Left colon (tissue), 2 donors: ENCODE data around the gene SIK2. TPM values are rescaled to one million over a fixed set of nuclear protein-coding genes. Genes with fewer than 3 reads are reported as not detected.

Experiments
- total RNA-seq, 2 donors: library from RNA; stranded (reverse); fragmentation: NEBNext Ultra II Directional; extraction: Animal tissue kit (Norgen Biotek cat#: 25700); gene quantifications; one replicate each; pipeline ENCODE4 v1.2.1, GENCODE V29; 2021
- donor health status: DM: no; HTN: no; CAD: no.
- donor health status: DM: yes; HTN: yes; CAD: no.

Gene SIK2
- total RNA-seq, 2 donors from 2014 or later, result 22.9 to 23.8 TPM

Other genes with a start within 250 kb of the SIK2 start
- gene POU2AF1, start 223.2 kb upstream of the SIK2 start, total RNA-seq, result 10 to 100 TPM in 1 of 2 donors, 1 to 10 TPM in 1; 3.8 to 10.2 TPM
- not detected for gene BTG4, start 90.1 kb upstream of the SIK2 start, total RNA-seq
- gene HOATZ, start 87.7 kb upstream of the SIK2 start, total RNA-seq, result not detected
- 1 to 10 TPM; 1.9 to 4.6 TPM for gene LAYN, start 61.7 kb upstream of the SIK2 start, total RNA-seq
- 10 to 100 TPM; 45.3 to 45.8 TPM for gene PPP2R1B, start 163.9 kb downstream of the SIK2 start, total RNA-seq